Lower lobe of right lung (tissue), 2 donors: ENCODE data around the gene MATR3. TPM values are rescaled to one million over a fixed set of nuclear protein-coding genes. Genes with fewer than 3 reads are reported as not detected.

Source experiments
- ATAC-seq, 2 donors: fragments of 200-7000 bp; cut with Tn5 transposase; one replicate each; pipeline ENCODE4 v1.9.1; 2020 to 2022; ENCODE audit warnings: mild to moderate bottlenecking in 2 of 2, moderate library complexity in 2 of 2
- DNase-seq: peaks from one replicate; pipeline ENCODE4 v3.0.0-alpha.2; 2020
- H3K27ac ChIP-seq: fragments of 200-600 bp; one replicate; pipeline ENCODE4 v1.8.0; 2022
- H3K27me3 ChIP-seq: fragments of 200-600 bp; one replicate; pipeline ENCODE4 v1.8.0; 2022; ENCODE audit warnings: low read depth
- H3K36me3 ChIP-seq: fragments of 200-600 bp; one replicate; pipeline ENCODE4 v1.8.0; 2022; ENCODE audit warnings: mild to moderate bottlenecking
- H3K4me1 ChIP-seq: fragments of 200-600 bp; one replicate; pipeline ENCODE4 v1.8.0; 2022
- H3K4me3 ChIP-seq: fragments of 200-600 bp; one replicate; pipeline ENCODE4 v1.8.0; 2022; ENCODE audit warnings: mild to moderate bottlenecking
- H3K9me3 ChIP-seq: fragments of 200-600 bp; one replicate; pipeline ENCODE4 v1.8.0; 2022
- CTCF ChIP-seq: fragments of 200-600 bp; IDR thresholded peaks from one replicate; pipeline ENCODE4 v1.8.0; 2022; ENCODE audit warnings: antibody characterized with exemption, mild to moderate bottlenecking
- intact Hi-C: fragments of 100-400 bp; cut with DNase I; formaldehyde crosslinking; loops from one replicate; pipeline ENCODE4 v1.11.0; 2022
- total RNA-seq: library from RNA; stranded (reverse); fragmentation: NEBNext Ultra II Directional; extraction: Animal tissue kit (Norgen Biotek cat#: 25700); gene quantifications from one replicate; pipeline ENCODE4 v1.2.1, GENCODE V29; 2021
- donor health status: DM: no; HTN: yes; CAD: no; lungs with severe emphysema.

The MATR3 gene
- total RNA-seq, 1 donor from 2014 or later = 176 TPM

- intact Hi-C loops = no loop called here
- no peak overlapping the region for H3K27ac ChIP-seq
- no peak for ATAC-seq
These were observed 46.5 kb downstream of the MATR3 start for GRCh38 chr5:139340051-139340450.

GRCh38 chr5:139341187-139341688 is 47.7 kb downstream of the MATR3 start:
- Histone ChIP-seq H3K36me3 (peaks cover 7% of the 10 kb centered on the region), H3K27ac (peak overlapping the region; percentile 96), H3K27me3 (no peaks in the 10 kb centered on the region), H3K9me3 (no peaks in the 10 kb centered on the region), H3K4me3 (peak overlapping the region; percentile 83), H3K4me1 (peaks cover 34% of the 10 kb centered on the region)
- TF ChIP-seq CTCF = no peak
- no peak for ATAC-seq
- intact Hi-C loops = no loop called here
- DNase-seq = no peak

More at GRCh38 chr5:139340051-139340450, 46.5 kb downstream of the MATR3 start:
- Histone ChIP-seq H3K9me3 (no peaks in the 10 kb centered on the region), H3K4me1 (peaks cover 33% of the 10 kb centered on the region), H3K36me3 (peaks cover 4% of the 10 kb centered on the region), H3K27me3 (no peaks in the 10 kb centered on the region), H3K4me3 (no peak overlapping the region)
- no peak for DNase-seq
- TF ChIP-seq CTCF = no peak

- Histone ChIP-seq H3K36me3 (peaks cover 7% of the 10 kb centered on the region), H3K4me1 (peaks cover 40% of the 10 kb centered on the region), H3K9me3 (no peaks in the 10 kb centered on the region), H3K27me3 (no peaks in the 10 kb centered on the region), H3K4me3 (peak within 1 kb of the TSS; percentile 83), H3K27ac (peak within 1 kb of the TSS; percentile 96)
- DNase-seq (peak; percentile 99), ATAC-seq (peak; percentile 98 to 99)
- intact Hi-C loops = no loop called here
- TF ChIP-seq CTCF = peak; percentile 71
These were observed 48.3 kb downstream of the MATR3 start, which contains the start of gene PAIP2 for GRCh38 chr5:139341689-139342422. Gene PAIP2, plus strand, starts transcription at chr5:139341854. Its CDS starts 21,931 bp downstream, at chr5:139363785.

GRCh38 chr5:139342423-139342723 is 48.8 kb downstream of the MATR3 start:
- no peak for TF ChIP-seq CTCF
- intact Hi-C loops = no loop called here
- Histone ChIP-seq H3K4me1 (peaks cover 41% of the 10 kb centered on the region), H3K4me3 (peak overlapping the region; percentile 83), H3K36me3 (peaks cover 7% of the 10 kb centered on the region), H3K27ac (peak overlapping the region; percentile 96), H3K9me3 (no peaks in the 10 kb centered on the region), H3K27me3 (no peaks in the 10 kb centered on the region)
- DNase-seq = no peak
- ATAC-seq = no peak

- H3K27me3 ChIP-seq = no peaks in the 10 kb centered on the region
- H3K9me3 ChIP-seq = no peaks in the 10 kb centered on the region
- intact Hi-C loops = no loop called here
- peaks cover 12% of the 10 kb centered on the region for H3K36me3 ChIP-seq
- peaks cover 41% of the 10 kb centered on the region for H3K4me1 ChIP-seq
- no peak overlapping the region for H3K27ac ChIP-seq
- ATAC-seq = no peak
- H3K4me3 ChIP-seq = peak overlapping the region; percentile 83
- no peak for TF ChIP-seq CTCF
- DNase-seq = no peak
These were observed 49.9 kb downstream of the MATR3 start for GRCh38 chr5:139343476-139343875.
